Measurements from ENCODE around the gene WDR31. TPM values are rescaled to one million over a fixed set of nuclear protein-coding genes. Genes with fewer than 3 reads are reported as not detected.

Gene WDR31
- total RNA-seq, 1 donor from 2014 or later: 1.6 TPM

GRCh38 chr9:113315231-113315630 lies 24.8 kb downstream of the WDR31 start:
- H3K4me2 ChIP-seq (ENCODE audit: low read length): no peak overlapping the region
- DNase-seq (ENCODE audit: low read depth) (no peak), FAIRE-seq (no peak)
- no peaks in the 10 kb centered on the region for H3K79me2 ChIP-seq (ENCODE audit: insufficient read depth, low read length)
- no peak overlapping the region for H3K27ac Mint-ChIP-seq (ENCODE audit: unreplicated experiment)
- H3K36me3 ChIP-seq (ENCODE audit: insufficient read depth, low read length): no peaks in the 10 kb centered on the region
- no peaks in the 10 kb centered on the region for H4K20me1 ChIP-seq (ENCODE audit: insufficient read depth, low read length)
- no peak overlapping the region for H2AFZ ChIP-seq (ENCODE audit: low read depth, low read length)
- TF ChIP-seq EZH2 (IDR thresholded peaks at IDR 0.05; ENCODE audit: insufficient read depth, low read length) (no peak), CTCF (IDR thresholded peaks at IDR 0.05; ENCODE audit: insufficient read depth, low read depth, low read length) (no peak)
- peaks cover 6% of the 10 kb centered on the region for H3K9me3 Mint-ChIP-seq (ENCODE audit: unreplicated experiment)
- H3K27ac ChIP-seq (ENCODE audit: low read depth, low read length): no peak overlapping the region
- H3K27me3 ChIP-seq (ENCODE audit: insufficient read depth, low read length): no peaks in the 10 kb centered on the region
- H3K9me3 ChIP-seq (ENCODE audit: insufficient read depth, low read depth, low read length): no peaks in the 10 kb centered on the region
- H3K27me3 Mint-ChIP-seq (ENCODE audit: low read depth, unreplicated experiment): peaks cover 12% of the 10 kb centered on the region
- no peak overlapping the region for H3K4me3 ChIP-seq (ENCODE audit: insufficient read depth, low read depth, low read length)
- no peak overlapping the region for H3K9ac ChIP-seq (ENCODE audit: low read length)
- peaks cover 3% of the 10 kb centered on the region for H3K36me3 Mint-ChIP-seq (ENCODE audit: low read depth, unreplicated experiment)
- no peaks in the 10 kb centered on the region for H3K4me1 Mint-ChIP-seq (ENCODE audit: low read depth, unreplicated experiment)
- H3K4me1 ChIP-seq (ENCODE audit: insufficient read depth, low read length): no peaks in the 10 kb centered on the region
- H3K4me3 Mint-ChIP-seq (ENCODE audit: unreplicated experiment): no peak overlapping the region

GRCh38 chr9:113313261-113313660 lies 26.8 kb downstream of the WDR31 start:
- no peak for DNase-seq (ENCODE audit: low read depth)
- H3K4me1 Mint-ChIP-seq (ENCODE audit: low read depth, unreplicated experiment): no peaks in the 10 kb centered on the region
- no peak overlapping the region for H3K4me3 ChIP-seq (ENCODE audit: insufficient read depth, low read depth, low read length)
- H3K9ac ChIP-seq (ENCODE audit: low read length): no peak overlapping the region
- H3K36me3 ChIP-seq (ENCODE audit: insufficient read depth, low read length): no peaks in the 10 kb centered on the region
- H3K4me2 ChIP-seq (ENCODE audit: low read length): no peak overlapping the region
- peaks cover 3% of the 10 kb centered on the region for H3K9me3 Mint-ChIP-seq (ENCODE audit: unreplicated experiment)
- FAIRE-seq: no peak
- H4K20me1 ChIP-seq (ENCODE audit: insufficient read depth, low read length): no peaks in the 10 kb centered on the region
- H3K27me3 ChIP-seq (ENCODE audit: insufficient read depth, low read length): no peaks in the 10 kb centered on the region
- no peaks in the 10 kb centered on the region for H3K79me2 ChIP-seq (ENCODE audit: insufficient read depth, low read length)
- no peak overlapping the region for H3K27ac ChIP-seq (ENCODE audit: low read depth, low read length)
- TF ChIP-seq CTCF (IDR thresholded peaks at IDR 0.05; ENCODE audit: insufficient read depth, low read depth, low read length) (no peak), EZH2 (IDR thresholded peaks at IDR 0.05; ENCODE audit: insufficient read depth, low read length) (no peak)
- peaks cover 12% of the 10 kb centered on the region for H3K27me3 Mint-ChIP-seq (ENCODE audit: low read depth, unreplicated experiment)
- no peak overlapping the region for H3K4me3 Mint-ChIP-seq (ENCODE audit: unreplicated experiment)
- peaks cover 3% of the 10 kb centered on the region for H3K36me3 Mint-ChIP-seq (ENCODE audit: low read depth, unreplicated experiment)
- no peak overlapping the region for H2AFZ ChIP-seq (ENCODE audit: low read depth, low read length)
- H3K4me1 ChIP-seq (ENCODE audit: insufficient read depth, low read length): no peaks in the 10 kb centered on the region
- no peak overlapping the region for H3K27ac Mint-ChIP-seq (ENCODE audit: unreplicated experiment)
- no peaks in the 10 kb centered on the region for H3K9me3 ChIP-seq (ENCODE audit: insufficient read depth, low read depth, low read length)

GRCh38 chr9:113311961-113312360 lies 28.1 kb downstream of the WDR31 start:
- no peaks in the 10 kb centered on the region for H3K27me3 ChIP-seq (ENCODE audit: insufficient read depth, low read length)
- no peaks in the 10 kb centered on the region for H3K79me2 ChIP-seq (ENCODE audit: insufficient read depth, low read length)
- no peak overlapping the region for H3K4me3 ChIP-seq (ENCODE audit: insufficient read depth, low read depth, low read length)
- FAIRE-seq: no peak
- H3K4me1 Mint-ChIP-seq (ENCODE audit: low read depth, unreplicated experiment): no peaks in the 10 kb centered on the region
- H3K4me2 ChIP-seq (ENCODE audit: low read length): no peak overlapping the region
- H3K9me3 Mint-ChIP-seq (ENCODE audit: unreplicated experiment): no peaks in the 10 kb centered on the region
- no peak overlapping the region for H3K4me3 Mint-ChIP-seq (ENCODE audit: unreplicated experiment)
- H2AFZ ChIP-seq (ENCODE audit: low read depth, low read length): no peak overlapping the region
- no peak overlapping the region for H3K27ac Mint-ChIP-seq (ENCODE audit: unreplicated experiment)
- H3K36me3 ChIP-seq (ENCODE audit: insufficient read depth, low read length): no peaks in the 10 kb centered on the region
- no peaks in the 10 kb centered on the region for H3K36me3 Mint-ChIP-seq (ENCODE audit: low read depth, unreplicated experiment)
- no peaks in the 10 kb centered on the region for H3K4me1 ChIP-seq (ENCODE audit: insufficient read depth, low read length)
- TF ChIP-seq CTCF (IDR thresholded peaks at IDR 0.05; ENCODE audit: insufficient read depth, low read depth, low read length) (no peak), EZH2 (IDR thresholded peaks at IDR 0.05; ENCODE audit: insufficient read depth, low read length) (no peak)
- H4K20me1 ChIP-seq (ENCODE audit: insufficient read depth, low read length): no peaks in the 10 kb centered on the region
- no peak overlapping the region for H3K9ac ChIP-seq (ENCODE audit: low read length)
- H3K9me3 ChIP-seq (ENCODE audit: insufficient read depth, low read depth, low read length): no peaks in the 10 kb centered on the region
- DNase-seq (ENCODE audit: low read depth): peak; percentile 14
- no peak overlapping the region for H3K27ac ChIP-seq (ENCODE audit: low read depth, low read length)
- peaks cover 12% of the 10 kb centered on the region for H3K27me3 Mint-ChIP-seq (ENCODE audit: low read depth, unreplicated experiment)

Data from astrocyte (in vitro differentiated cells and primary cell).